GM21526 (cell line): ENCODE results near the gene ZNF318.
"Not testable (repeated sequence)": the region's sequence is repeated elsewhere in the genome, so short reads cannot be mapped to it uniquely, and the experiment has no call there.

ENCODE experiments used
- ATAC-seq: cut with Tn5 transposase; IDR thresholded peaks from one replicate; pipeline ENCODE4 v1.9.1; 2021; ENCODE audit warnings: moderate library complexity; ENCODE audit not compliant: unreplicated experiment, low FRiP score

The ZNF318 gene

DNA sequence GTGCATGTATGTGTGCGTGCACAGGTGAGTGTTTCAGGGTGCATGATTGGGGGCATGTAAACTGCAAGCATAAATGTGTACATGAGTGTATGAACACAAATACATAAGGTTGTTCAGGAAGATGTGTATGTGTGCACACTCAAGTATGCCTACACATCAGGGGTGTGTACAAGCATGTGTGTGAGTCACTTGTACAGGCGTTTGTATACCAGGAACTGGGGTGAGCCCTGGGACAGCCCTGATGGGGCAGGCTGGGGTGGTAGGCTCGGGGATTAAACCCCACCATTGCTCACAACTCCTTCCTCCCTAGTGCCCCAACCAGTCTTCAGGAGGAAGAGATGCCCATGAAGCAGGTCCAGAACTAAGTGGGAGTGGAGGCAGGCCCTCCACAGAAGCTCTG lies 65.1 kb downstream of the ZNF318 start:
- ATAC-seq = no peak

DNA sequence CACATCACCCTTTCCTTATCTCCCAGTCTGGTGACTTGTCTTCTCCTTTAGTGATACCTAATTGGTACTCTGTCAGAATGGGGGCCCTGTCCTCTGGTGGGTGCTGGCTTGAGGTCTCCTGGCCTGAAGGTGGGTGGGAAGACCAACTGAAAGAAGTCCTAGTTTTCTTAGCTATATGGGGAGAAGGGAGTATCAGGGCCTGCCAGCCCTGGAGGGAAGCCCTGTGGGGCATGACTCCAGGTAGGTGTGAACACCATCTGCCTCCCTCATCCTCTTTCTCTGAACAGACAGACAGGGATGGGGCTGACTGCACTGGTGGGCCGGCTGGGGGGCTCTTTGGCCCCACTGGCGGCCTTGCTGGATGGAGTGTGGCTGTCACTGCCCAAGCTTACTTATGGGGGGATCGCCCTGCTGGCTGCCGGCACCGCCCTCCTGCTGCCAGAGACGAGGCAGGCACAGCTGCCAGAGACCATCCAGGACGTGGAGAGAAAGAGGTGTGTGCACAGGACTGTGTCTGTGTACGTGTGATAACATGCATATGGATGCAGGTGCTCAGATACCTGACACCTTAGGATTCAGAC lies 65.6 kb downstream of the ZNF318 start:
- no peak for ATAC-seq

DNA sequence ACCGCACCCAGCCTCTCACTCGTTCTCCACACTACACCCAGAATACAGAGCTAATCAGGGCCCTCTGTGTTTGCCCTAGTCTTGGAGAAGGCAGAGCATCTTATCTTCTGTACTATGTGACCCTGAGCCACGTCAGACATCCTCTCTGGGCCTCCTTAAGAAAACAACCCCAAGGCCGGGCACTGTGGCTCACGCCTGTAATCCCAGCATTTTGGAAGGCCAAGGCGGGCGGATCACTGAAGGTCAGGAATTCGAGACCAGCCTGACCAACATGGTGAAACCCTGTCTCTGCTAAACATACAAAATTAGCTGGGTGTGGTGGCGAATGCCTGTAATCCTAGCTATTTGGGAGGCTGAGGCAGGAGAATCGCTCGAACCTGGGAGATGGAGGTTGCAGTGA lies 66.4 kb downstream of the ZNF318 start:
- ATAC-seq = not testable (repeated sequence)

DNA sequence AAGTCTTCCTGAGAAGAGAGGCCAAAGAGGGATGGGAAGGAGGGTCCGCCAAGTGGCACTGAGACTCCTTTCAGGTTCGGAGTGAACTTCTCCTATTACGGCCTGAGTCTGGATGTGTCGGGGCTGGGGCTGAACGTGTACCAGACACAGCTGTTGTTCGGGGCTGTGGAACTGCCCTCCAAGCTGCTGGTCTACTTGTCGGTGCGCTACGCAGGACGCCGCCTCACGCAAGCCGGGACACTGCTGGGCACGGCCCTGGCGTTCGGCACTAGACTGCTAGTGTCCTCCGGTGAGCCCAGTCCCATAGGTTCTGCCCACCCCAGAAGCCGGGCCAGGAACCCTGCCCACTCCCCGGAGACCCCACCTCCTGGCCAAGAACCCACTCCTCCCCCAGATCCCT lies 67.3 kb downstream of the ZNF318 start:
- ATAC-seq = no peak

DNA sequence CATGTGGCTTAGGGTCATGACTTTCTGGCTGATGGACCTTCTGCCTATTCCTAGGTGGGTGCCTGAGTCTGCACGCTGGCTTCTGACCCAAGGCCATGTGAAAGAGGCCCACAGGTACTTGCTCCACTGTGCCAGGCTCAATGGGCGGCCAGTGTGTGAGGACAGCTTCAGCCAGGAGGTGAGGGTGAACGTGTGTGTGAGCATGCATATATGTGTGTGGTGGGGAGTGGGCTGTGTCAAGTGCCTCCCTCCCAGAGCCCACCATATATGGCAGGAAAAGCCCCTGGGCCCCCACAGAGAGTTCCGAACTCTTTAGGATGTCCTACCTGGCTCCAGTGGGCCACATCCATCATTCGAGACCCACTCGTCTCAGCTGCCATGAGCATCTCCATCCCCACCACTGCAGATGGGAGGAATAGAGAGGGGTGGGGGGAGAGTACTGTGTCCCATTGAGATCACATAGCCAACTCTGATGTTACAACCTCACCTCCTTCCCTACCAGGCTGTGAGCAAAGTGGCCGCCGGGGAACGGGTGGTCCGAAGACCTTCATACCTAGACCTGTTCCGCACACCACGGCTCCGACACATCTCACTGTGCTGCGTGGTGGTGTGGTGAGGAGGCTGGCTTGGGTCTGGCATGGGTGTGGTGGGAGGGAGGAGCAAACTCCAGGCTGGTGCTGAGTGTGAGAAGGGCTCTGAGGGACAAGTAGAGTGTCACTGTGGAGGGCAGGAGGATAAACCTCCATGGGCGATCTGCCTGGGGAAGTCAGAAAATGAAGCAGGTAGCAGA lies 68.2 kb downstream of the ZNF318 start:
- ATAC-seq = no peak

DNA sequence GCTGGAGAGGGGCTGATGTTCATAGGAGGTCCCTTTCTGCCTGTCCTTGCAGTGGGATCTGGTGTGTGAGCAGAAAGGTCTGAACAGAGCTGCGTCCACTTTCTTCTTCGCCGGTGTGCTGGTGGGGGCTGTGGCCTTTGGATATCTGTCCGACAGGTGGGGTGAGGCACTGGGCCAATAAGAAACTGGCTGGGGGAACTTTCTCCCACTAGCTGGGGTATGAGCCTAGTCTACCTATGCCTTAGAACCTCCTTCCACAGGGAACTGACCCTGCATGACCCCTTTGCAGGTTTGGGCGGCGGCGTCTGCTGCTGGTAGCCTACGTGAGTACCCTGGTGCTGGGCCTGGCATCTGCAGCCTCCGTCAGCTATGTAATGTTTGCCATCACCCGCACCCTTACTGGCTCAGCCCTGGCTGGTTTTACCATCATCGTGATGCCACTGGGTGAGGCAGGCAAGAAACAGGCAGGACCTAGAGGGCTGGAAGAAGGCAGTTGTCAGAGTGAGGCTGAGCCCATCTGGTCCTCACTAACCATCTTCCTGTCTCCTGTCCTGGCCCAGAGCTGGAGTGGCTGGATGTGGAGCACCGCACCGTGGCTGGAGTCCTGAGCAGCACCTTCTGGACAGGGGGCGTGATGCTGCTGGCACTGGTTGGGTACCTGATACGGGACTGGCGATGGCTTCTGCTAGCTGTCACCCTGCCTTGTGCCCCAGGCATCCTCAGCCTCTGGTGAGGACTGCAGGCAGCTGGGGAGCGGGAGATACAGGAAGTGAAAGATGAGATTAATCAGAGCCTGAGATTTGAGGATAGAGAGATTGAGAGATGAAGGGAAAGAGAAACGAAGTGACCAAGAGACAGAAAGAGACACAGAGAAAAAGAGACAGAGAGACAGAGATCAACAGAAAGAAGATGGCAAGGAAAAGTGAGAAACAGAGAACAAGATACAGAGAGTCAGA lies 69.8 kb downstream of the ZNF318 start:
- no peak for ATAC-seq

DNA sequence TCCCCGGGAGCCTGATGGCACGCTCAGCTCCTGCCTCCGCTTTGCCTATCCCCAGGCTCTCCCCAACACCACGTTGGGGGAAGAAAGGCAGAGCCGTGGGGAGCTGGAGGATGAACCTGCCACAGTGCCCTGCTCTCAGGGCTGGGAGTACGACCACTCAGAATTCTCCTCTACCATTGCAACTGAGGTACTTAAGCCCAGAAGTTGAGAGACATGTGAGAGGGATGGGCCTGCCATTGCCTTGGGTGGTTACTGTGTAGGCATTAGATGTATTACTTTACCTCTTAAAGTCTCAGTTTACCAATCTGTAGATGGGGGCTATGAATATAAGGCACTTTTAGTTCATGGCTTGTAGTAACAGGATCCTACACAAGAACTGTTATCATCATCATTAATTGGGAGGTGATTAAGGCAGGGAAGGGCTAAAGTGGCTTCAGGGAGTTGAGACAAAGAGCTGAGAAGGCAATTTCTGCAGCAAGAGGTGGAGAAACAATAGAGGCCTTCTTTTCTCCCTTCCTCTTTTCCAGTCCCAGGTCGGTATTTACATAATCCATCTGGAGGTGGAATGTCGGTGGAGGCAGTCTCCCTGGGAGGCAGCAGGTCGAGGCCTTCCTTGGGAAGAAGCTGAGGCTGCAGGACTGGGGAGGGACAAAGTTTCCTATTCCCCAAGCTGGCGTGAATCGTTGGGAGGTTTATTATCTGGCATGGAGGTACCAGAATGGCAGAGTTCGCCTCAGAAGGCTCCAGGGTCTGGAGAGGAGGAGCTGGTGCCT lies 70.7 kb downstream of the ZNF318 start:
- no peak for ATAC-seq

DNA sequence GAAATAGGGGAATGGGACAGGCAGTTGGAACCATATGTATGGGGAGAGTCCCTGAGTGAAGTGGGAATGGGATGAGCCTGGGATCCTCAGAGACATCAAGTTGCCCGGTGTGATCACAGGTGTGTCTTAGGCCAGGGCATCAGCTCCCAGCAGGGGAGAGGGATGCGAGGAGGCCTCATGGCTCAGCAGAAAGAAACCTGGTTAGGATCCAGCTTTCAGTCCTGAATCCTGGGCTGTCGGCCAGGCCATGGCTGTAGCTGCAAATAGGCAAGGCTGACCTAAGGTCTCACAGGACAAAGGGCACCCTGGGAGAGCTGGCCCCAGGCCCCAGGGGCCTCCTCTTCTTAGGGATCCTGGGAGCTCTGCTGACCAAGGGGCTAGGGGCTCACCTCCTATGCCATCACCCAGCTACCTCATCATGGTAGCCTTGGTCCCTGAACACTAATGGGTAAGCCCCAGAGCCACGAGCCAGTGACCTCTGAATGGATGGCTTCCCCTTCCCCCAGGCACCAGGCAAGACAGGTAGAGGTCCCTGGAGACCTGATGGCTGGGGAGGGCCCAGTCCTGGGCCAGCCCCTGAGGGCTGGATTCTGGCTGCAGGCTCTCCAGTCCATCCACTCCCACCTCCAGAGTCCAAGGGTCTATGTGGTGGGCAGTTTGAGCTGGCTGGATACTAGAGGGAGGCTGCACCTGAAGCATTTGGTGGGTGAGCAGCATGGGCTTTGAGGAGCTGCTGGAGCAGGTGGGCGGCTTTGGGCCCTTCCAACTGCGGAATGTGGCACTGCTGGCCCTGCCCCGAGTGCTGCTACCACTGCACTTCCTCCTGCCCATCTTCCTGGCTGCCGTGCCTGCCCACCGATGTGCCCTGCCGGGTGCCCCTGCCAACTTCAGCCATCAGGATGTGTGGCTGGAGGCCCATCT lies 71.5 kb downstream of the ZNF318 start, which contains the start of gene SLC22A7:
SLC22A7 (plus strand) TSS at position 617 of the 921 bp plus-strand sequence; CDS start at position 716, 99 bp downstream.
- ATAC-seq = no peak

DNA sequence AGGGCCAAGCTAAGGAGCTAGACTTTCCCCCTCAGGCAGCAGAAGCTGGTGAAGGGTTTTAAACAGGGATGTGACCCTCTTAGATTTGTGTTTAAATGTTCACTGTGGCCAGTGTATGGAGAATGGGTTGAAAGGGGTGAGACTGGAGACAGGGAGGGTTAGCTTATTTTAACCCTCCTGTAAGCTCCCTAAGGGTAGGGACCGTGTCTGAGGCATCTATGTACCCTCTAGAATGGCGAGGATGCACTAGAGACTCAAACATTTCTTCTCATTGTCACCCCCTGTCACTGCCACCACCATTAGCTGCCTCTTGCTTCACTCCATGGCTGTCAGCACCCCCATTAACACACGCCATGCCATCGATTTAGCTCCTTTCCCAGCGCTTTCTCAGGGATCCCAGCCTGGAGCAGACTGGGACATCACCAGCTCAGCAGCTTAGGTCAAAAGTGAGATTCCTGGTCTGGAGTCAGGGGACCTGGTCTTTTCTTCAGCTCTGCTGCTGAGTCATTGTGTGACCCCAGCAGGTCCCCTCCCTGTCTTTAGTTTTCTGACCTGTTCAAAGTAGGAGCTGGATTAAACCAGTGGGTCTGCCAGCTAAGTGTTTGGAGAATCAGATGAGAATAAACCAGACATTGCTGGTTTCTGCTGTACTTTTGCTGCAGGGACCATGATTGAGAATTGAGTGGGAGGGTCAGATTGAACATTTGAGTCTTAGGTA lies 72.5 kb downstream of the ZNF318 start:
- no peak for ATAC-seq

DNA sequence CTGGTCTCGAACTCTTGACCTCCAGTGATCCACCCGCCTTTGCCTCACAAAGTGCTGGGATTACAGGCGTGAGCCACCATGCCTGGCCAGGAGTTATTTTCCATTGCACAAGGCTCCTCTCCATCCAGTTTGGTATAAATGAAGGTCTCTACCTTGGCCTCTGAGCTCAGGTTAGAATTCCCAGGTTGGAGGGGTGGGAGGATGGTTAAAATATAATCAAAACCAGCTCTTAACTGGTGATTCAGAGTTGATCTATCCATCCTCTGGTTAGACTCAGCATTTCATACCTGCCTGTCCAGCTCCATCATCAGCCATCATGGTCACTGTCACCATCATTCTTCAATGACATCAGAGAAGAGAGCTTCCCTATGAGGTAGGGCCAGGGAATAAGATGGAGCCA lies 74.0 kb downstream of the ZNF318 start:
- ATAC-seq = no peak

DNA sequence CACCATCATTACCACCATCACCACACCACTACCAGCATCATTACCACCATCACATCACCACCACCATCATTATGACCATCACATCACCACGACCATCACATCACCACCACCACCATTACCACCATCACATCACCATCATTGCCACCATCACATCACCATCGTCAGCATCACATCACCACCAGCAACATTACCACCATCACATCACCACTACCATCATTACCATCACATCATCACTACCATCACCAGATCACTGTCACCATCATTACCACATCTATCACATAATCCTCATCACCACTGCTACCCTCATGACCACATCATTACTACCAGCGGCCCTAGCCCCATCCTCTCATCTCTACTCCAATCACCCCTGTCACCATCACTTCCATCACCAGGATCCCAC lies 74.9 kb downstream of the ZNF318 start:
- no peak for ATAC-seq

DNA sequence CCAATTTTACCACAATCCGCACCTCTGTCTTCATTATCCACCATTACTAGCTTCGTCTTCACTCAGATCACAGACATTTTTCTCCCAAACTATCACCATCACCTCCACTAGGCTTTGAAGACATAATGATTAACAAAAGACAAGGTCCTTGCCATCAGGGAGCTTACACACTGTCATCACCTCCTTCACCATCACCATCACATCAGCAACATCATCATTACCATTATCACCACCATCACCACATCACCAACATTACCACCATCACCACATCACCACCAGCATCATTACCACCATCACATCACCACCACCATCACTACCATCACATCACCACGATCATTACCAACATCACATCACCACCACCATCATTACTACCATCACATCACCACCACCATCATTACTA lies 75.7 kb downstream of the ZNF318 start:
- ATAC-seq = no peak

DNA sequence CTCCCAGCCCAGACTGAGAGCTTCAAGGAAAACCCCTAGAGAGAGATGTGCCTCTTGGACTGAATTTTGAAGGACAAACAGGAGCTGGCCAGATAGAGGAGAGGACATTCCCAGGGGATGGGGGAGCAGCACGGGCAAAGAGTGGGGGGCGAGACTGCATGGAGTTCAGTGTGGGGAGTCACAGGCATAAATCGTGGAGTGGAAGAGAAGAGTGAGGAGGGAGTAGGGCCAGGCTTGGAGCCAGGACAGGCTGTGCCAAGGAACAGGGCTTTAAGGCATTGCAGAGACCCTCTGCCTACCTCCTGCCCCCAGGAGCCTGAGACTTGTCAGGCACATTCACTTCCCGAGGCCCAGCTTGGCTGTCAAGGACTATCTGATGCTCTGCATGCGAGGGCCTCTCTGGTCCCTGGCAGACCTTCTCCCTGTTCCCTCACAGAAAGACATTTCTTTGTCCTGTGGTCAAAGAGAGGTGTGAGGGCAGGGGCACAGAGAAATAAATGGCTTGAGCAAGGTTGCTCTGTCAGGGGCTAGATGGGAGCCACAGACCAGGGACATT lies 76.6 kb downstream of the ZNF318 start:
- no peak for ATAC-seq

DNA sequence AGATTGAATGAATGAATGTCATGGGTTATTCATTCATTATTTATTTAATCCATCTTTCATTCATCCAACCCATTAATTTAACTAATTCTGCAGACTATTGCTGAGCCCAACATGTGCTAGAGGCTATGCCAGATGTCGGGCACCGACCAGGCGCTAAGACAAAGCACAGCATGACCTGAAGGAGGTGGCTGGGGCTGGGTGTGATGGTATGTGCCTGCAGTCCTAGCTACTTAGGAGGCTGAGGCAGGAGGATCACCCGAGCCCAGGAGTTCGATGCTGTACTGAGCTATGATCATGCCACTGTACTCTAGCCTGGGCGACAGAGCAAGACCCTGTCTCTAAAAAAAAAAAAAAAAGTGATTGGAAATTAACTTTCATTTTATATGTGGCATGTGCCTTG lies 77.1 kb downstream of the ZNF318 start:
- no peak for ATAC-seq

DNA sequence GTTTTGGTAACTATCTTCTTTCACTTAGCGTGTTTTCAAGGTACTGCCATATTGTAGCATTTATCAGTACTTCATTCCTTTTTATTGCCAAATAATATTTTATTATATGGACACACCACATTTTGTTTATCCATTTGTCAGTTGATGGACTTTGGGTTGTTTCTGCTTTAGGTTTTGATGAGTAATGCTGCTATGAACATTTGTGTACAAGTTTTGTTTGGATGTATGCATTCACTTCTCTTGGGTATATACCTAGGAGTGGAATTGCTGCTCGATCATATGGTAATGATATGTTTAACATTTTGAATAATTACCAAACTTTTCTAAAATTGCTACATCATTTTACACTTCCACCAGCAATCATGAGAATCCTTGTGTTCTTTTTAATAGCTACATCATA lies 77.7 kb downstream of the ZNF318 start:
- ATAC-seq = no peak

DNA sequence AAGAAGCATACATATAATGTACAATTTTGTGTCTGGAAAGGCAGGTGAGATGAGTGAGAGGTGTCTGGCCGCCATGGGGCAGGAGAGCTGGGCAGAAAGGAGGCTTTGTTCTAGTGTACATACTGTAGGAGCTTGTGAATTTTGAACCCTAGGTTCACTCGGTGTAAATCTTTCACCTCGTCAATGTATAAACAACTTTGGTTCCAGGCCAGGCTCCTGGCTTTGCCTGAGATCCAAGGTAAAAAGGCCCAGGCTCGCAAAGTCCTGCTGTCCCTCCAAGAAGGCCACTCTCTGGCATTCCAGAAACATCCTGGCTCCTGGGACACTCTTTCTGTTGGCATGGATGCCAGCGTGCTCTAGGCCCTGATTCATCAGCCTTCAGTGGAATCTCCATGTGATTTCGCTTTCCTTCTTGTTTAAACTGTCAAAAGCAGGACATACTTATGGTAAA lies 78.5 kb downstream of the ZNF318 start:
- ATAC-seq = no peak

DNA sequence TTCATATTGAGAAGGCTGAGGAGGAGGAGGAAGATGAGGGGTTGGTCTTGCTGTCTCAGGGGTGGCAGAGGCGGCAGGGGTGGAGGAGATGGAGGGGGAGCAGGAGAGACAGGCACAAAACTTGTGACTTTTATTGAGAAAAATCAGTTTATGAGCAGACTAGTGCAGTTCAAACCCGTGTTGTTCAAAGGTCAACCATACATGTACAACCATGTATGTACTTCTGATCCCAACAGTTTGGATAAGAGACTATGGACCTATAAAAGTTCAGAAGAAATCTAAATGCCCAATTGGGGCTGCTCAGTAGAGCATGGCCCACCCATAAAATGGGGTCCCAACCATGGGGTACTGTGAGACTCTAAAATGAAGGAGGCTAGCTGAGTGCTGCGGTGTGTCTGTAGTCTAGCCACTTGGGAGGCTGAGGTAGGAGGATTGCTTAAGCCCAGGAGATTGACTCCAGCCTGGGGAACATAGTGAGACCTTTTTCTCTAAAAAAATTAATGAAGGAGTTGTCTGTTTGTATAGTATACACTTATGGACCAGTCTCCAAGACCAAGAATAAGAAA lies 79.0 kb downstream of the ZNF318 start:
- ATAC-seq = no peak
